Liver (tissue), 9 donors: ENCODE results near the gene TRMT1. TPM values are rescaled to one million over a fixed set of nuclear protein-coding genes. Genes with fewer than 3 reads are reported as not detected.

ENCODE experiments used
- DNase-seq: peaks from one replicate; pipeline ENCODE4 v3.0.0-alpha.2; 2017; ENCODE audit warnings: low spot score
- H3K27ac ChIP-seq, 2 donors: one replicate each; pipeline ENCODE4 v1.7.0; 2013; ENCODE audit warnings: inconsistent platforms in 2 of 2, low read length in 2 of 2, control low read depth in 1 of 2, low read depth in 1 of 2, mild to moderate bottlenecking in 1 of 2
- H3K27me3 ChIP-seq, 4 donors: one replicate each; pipeline versions ENCODE4 v1.6.1 to v1.7.0; 2013; ENCODE audit warnings: low read length in 3 of 4, inconsistent platforms in 1 of 4, mild to moderate bottlenecking in 1 of 4, moderate library complexity in 1 of 4; ENCODE audit not compliant: control insufficient read depth in 4 of 4, insufficient read depth in 4 of 4
- H3K36me3 ChIP-seq, 4 donors: one replicate each; pipeline versions ENCODE4 v1.6.1 to v1.7.0; 2013; ENCODE audit warnings: low read length in 3 of 4, mild to moderate bottlenecking in 3 of 4, low read depth in 1 of 4, moderate library complexity in 1 of 4; ENCODE audit not compliant: control insufficient read depth in 4 of 4, insufficient read depth in 3 of 4
- H3K4me1 ChIP-seq, 4 donors: one replicate each; pipeline versions ENCODE4 v1.6.1 to v1.7.0; 2013; ENCODE audit warnings: low read length in 3 of 4, mild to moderate bottlenecking in 3 of 4, moderate library complexity in 1 of 4; ENCODE audit not compliant: control insufficient read depth in 4 of 4, insufficient read depth in 4 of 4
- H3K4me3 ChIP-seq, 3 donors: one replicate each; pipeline versions ENCODE4 v1.6.1 to v1.7.0; 2013; ENCODE audit warnings: low read length in 3 of 3, control low read depth in 1 of 3, low read depth in 1 of 3, mild to moderate bottlenecking in 1 of 3
- H3K9ac ChIP-seq, 2 donors: one replicate each; pipeline ENCODE4 v1.7.0; 2013; ENCODE audit warnings: low read length in 2 of 2, mild to moderate bottlenecking in 2 of 2, moderate library complexity in 2 of 2, control low read depth in 1 of 2, low read depth in 1 of 2
- H3K9me3 ChIP-seq, 4 donors: one replicate each; pipeline versions ENCODE4 v1.6.1 to v1.7.0; 2013; ENCODE audit warnings: low read length in 3 of 4; ENCODE audit not compliant: control insufficient read depth in 4 of 4
- CTCF ChIP-seq: fragments of 150-350 bp; IDR thresholded peaks from 2 replicates; pipeline ENCODE4 v1.5.1; 2017; ENCODE audit warnings: improper control_type of control experiment, low read depth, low read length; ENCODE audit not compliant: missing input control
- EGR1 ChIP-seq, 2 donors: IDR thresholded peaks; 2 replicates each; pipeline ENCODE4 v1.6.1; 2016 to 2018; ENCODE audit warnings: antibody characterized with exemption in 2 of 2, low read depth in 2 of 2
- FOXA1 ChIP-seq: IDR thresholded peaks from 2 replicates; pipeline ENCODE4 v1.6.1; 2016; ENCODE audit warnings: antibody characterized with exemption
- FOXA2 ChIP-seq: IDR thresholded peaks from 2 replicates; pipeline ENCODE4 v1.6.1; 2016; ENCODE audit warnings: antibody characterized with exemption
- GABPA ChIP-seq, 2 donors: IDR thresholded peaks in 1 of 2; conservative IDR thresholded peaks in 1 of 2; 2 replicates each; pipeline ENCODE4 v1.6.1; 2016; ENCODE audit warnings: antibody characterized with exemption in 2 of 2, mild to moderate bottlenecking in 1 of 2, moderate library complexity in 1 of 2
- HNF4A ChIP-seq, 2 donors: conservative IDR thresholded peaks; 2 replicates each; pipeline ENCODE4 v1.6.1; 2016; ENCODE audit warnings: antibody characterized with exemption in 2 of 2, mild to moderate bottlenecking in 2 of 2
- HNF4G ChIP-seq: IDR thresholded peaks from 2 replicates; pipeline ENCODE4 v1.6.1; 2016; ENCODE audit warnings: antibody characterized with exemption
- NR2F2 ChIP-seq: IDR thresholded peaks from 2 replicates; pipeline ENCODE4 v1.6.1; 2016; ENCODE audit warnings: antibody characterized with exemption
- RAD21 ChIP-seq, 2 donors: IDR thresholded peaks; 2 replicates each; pipeline ENCODE4 v1.6.1; 2016; ENCODE audit warnings: antibody characterized with exemption in 2 of 2, mild to moderate bottlenecking in 2 of 2
- RXRA ChIP-seq, 2 donors: IDR thresholded peaks; 2 replicates each; pipeline ENCODE4 v1.6.1; 2017 to 2018; ENCODE audit warnings: antibody characterized with exemption in 2 of 2, mild to moderate bottlenecking in 1 of 2
- TAF1 ChIP-seq: conservative IDR thresholded peaks from 2 replicates; pipeline ENCODE4 v1.6.1; 2016; ENCODE audit warnings: antibody characterized with exemption, mild to moderate bottlenecking
- YY1 ChIP-seq: IDR thresholded peaks from 2 replicates; pipeline ENCODE4 v1.6.1; 2016; ENCODE audit warnings: antibody characterized with exemption, mild to moderate bottlenecking
- ZBTB33 ChIP-seq: IDR thresholded peaks from 2 replicates; pipeline ENCODE4 v1.6.1; 2016; ENCODE audit warnings: antibody characterized with exemption
- WGBS: extraction: QIAGEN DNeasy Blood & Tissue Kit; methylation state at CpG from one replicate; pipeline ENCODE4 v1.1.7; 2013; 5-methylcytosine and 5-hydroxymethylcytosine counted together
- polyA plus RNA-seq, 2 donors: library from polyadenylated mRNA; stranded (reverse) in 1 of 2; unstranded in 1 of 2; fragments of 200-250 nt in 1 of 2; fragments of >200 nt in 1 of 2; fragmentation: Nextera tagmentation in 1 of 2; extraction: Ambion mirVana in 1 of 2; gene quantifications; one replicate each; pipeline versions ENCODE4 v1.2.1 to v1.2.3, GENCODE V29; 2013 to 2015
- total RNA-seq, 2 donors: library from RNA; depleted of rRNA; stranded (reverse); fragments of >200 nt; gene quantifications; one replicate each; pipeline ENCODE4 v1.2.3, GENCODE V29; 2014
- TF ChIP-seq, protein P1 (sequence below): IDR thresholded peaks from 2 replicates; pipeline ENCODE4 v1.6.1; 2016; ENCODE audit warnings: antibody characterized with exemption, mild to moderate bottlenecking
- TF ChIP-seq, protein P2 (sequence below): IDR thresholded peaks from 2 replicates; pipeline ENCODE4 v1.6.1; 2016; ENCODE audit warnings: antibody characterized with exemption
- TF ChIP-seq, protein P3 (sequence below): IDR thresholded peaks from 2 replicates; pipeline ENCODE4 v1.6.1; 2016; ENCODE audit warnings: antibody characterized with exemption
- donor health status: healthy.
- donor health status: healthy.
- donor health status: healthy.
- donor health status: healthy.
- donor health status: healthy.

The TRMT1 gene
- total and polyA plus RNA-seq, 4 donors = 8.3 to 15.6 (median 11.7) TPM

GRCh38 chr19:13132471-13133180 lies 16.1 kb upstream of the TRMT1 start:
- Histone ChIP-seq H3K9ac (no peak overlapping the region), H3K36me3 (peaks cover 7 to 28% (median 10%) of the 10 kb centered on the region in 4 donors), H3K9me3 (no peaks in the 10 kb centered on the region), H3K27me3 (no peaks in the 10 kb centered on the region), H3K27ac (no peak overlapping the region), H3K4me3 (no peak overlapping the region), H3K4me1 (peaks cover 5 to 16% (median 11%) of the 10 kb centered on the region in 4 donors)
- DNase-seq = no peak
- WGBS = 89% methylated on average over 8 of the region's 8 CpGs
- no peak for TF ChIP-seq RAD21 (IDR thresholded peaks at IDR 0.05)
- TF ChIP-seq HNF4G = no peak
- TF ChIP-seq, protein P1, sequence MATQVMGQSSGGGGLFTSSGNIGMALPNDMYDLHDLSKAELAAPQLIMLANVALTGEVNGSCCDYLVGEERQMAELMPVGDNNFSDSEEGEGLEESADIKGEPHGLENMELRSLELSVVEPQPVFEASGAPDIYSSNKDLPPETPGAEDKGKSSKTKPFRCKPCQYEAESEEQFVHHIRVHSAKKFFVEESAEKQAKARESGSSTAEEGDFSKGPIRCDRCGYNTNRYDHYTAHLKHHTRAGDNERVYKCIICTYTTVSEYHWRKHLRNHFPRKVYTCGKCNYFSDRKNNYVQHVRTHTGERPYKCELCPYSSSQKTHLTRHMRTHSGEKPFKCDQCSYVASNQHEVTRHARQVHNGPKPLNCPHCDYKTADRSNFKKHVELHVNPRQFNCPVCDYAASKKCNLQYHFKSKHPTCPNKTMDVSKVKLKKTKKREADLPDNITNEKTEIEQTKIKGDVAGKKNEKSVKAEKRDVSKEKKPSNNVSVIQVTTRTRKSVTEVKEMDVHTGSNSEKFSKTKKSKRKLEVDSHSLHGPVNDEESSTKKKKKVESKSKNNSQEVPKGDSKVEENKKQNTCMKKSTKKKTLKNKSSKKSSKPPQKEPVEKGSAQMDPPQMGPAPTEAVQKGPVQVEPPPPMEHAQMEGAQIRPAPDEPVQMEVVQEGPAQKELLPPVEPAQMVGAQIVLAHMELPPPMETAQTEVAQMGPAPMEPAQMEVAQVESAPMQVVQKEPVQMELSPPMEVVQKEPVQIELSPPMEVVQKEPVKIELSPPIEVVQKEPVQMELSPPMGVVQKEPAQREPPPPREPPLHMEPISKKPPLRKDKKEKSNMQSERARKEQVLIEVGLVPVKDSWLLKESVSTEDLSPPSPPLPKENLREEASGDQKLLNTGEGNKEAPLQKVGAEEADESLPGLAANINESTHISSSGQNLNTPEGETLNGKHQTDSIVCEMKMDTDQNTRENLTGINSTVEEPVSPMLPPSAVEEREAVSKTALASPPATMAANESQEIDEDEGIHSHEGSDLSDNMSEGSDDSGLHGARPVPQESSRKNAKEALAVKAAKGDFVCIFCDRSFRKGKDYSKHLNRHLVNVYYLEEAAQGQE = no peak
- no peak for TF ChIP-seq FOXA2
- TF ChIP-seq NR2F2 = no peak
- no peak for TF ChIP-seq RXRA (IDR thresholded peaks at IDR 0.05)
- no peak for TF ChIP-seq YY1
- TF ChIP-seq HNF4A (conservative IDR thresholded peaks at IDR 0.05) = no peak
- TF ChIP-seq, protein P2, sequence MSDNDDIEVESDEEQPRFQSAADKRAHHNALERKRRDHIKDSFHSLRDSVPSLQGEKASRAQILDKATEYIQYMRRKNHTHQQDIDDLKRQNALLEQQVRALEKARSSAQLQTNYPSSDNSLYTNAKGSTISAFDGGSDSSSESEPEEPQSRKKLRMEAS = no peak
- TF ChIP-seq, protein P3, sequence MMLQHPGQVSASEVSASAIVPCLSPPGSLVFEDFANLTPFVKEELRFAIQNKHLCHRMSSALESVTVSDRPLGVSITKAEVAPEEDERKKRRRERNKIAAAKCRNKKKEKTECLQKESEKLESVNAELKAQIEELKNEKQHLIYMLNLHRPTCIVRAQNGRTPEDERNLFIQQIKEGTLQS = no peak
- TF ChIP-seq GABPA (IDR thresholded peaks at IDR 0.05 in 1 of 2, conservative IDR thresholded peaks at IDR 0.05 in 1 of 2) = no peak
- no peak for TF ChIP-seq CTCF
- no peak for TF ChIP-seq ZBTB33
- TF ChIP-seq EGR1 (IDR thresholded peaks at IDR 0.05; ENCODE audit: low read depth in 2 of 2) = no peak
- TF ChIP-seq TAF1 = no peak
- TF ChIP-seq FOXA1 = no peak
